Measurements from ENCODE around the gene NKX2-8.
A peak's percentile ranks its signal among the peaks of the same experiment; 100 is the strongest.

The NKX2-8 gene

DNA sequence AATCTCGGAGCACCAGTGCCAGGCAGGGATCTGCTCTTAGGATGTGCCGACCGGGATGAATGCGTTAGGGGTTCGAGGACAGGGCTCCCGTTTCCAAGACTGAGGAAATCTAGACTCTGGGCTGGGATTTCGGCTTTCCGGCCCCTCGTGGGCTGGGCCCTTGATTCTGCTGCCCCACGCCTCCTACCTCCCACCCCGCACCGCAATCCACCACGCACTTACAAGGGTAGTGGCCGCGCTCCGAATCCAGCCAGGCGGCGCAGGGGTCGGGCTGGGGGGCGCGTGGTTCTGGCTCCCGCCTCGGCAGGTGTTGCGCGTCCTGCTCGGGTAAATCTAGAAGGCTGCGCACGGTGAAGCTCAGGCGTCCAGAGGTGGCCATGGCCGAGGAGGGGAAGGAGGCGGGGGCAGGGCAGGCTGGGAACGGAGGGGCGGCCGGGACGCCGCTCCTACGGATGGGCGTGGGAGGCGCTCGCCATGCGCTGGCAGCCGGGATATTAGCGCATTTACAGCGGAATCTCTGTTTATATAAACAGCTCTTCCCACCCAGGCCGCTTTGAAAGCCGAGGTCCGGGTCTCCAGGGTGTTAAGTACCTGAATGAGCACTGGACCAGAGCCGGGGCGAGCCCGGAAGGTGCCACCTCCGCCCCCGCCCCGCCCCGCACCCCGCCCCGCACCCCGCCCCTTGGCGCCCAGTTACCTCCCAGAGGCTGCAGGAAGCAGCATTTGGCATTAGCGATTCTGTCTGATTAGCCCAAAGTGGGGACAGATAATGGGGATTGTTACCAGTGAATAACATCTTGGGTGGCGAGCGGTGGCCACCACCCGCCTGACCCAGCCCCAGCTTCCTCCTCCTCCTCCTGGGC lies at the start of gene NKX2-8:
Gene NKX2-8, minus strand, starts transcription at position 604 of the 863 bp plus-strand sequence. Its CDS starts 225 bp downstream, at position 379.
- DNase-seq: no peak

DNA sequence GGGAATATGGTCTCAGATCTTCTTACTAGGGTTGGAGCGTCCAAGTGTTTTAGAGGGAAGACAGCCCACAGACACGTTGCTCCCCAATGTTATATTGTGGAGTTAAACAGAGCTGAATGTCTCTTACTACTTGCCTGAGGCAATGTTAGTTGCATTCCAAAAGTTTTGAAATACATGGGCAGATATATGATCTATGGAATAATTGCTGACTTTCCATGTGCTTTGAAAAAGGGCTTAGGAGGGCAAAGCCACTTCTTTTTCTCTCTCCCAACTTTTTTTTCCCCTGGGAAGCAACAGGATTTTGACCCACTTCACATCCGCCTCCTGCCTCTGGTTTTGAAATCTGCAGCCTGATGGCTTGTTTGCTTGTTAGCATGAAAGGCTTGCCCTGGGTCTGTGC lies 45.6 kb upstream of the NKX2-8 start:
- no peak for DNase-seq

GRCh38 chr14:36626151-36626550 lies 43.7 kb upstream of the NKX2-8 start:
- DNase-seq: no peak

DNA sequence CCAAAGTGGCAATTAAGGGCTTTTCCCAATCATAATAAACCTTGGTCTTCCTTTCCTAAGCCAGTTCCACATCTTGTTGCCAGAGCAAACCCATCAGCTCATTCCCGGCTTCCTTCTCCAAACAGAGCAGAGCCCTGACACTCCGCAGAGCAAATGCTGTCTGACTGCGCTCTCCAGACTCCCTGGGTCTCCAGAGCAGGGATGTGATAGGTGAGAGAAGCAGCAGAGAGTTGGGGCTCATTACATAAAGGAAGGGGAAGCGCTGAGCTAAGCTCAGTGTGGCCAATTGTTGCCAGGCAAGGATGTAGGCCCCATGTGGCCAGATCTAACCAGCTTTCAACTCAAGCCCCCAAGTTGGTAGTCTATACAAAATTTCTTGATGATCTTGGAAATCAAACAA lies 43.0 kb upstream of the NKX2-8 start:
- no peak for DNase-seq

GRCh38 chr14:36625014-36625413 lies 42.6 kb upstream of the NKX2-8 start:
- DNase-seq: no peak

DNA sequence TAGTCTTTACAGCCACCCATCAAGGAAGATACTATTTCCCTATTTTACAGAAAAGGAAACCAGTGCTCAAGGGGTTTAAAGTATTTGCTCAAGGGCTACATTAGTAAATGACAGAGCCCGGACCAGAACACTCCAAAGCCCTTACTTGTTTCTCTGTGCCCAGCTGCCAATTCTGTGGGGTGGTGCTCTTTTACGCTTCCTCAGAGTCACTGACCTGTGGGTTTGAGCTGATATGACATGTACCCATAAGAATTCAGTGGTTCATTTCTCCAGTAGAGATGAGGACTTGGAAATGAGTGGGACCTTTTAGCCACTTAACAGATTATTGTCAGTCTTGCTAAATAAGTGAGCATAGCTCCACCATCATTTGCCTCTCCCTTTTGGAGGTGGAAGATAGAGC lies 37.4 kb upstream of the NKX2-8 start:
- DNase-seq: no peak

DNA sequence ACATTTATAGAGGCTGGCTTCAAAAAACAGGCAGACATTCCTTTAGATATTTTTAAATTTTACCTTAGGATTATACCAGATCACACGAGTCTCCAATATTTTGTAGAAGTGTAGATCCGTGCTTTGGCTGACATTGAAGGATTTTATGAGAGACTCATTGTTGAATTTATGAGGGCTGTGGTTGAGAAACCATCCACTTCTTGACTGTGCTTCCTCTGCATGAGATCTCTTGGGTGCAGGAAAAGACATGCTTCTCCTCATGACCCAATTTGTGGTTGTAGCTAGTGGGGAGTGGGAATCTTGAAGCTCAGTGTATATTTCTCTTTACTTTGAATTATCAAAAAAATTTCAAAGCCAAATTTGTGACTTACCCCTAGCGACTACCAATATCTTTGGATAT lies 36.7 kb upstream of the NKX2-8 start:
- no peak for DNase-seq

GRCh38 chr14:36618641-36619040 lies 36.2 kb upstream of the NKX2-8 start:
- DNase-seq: no peak

DNA sequence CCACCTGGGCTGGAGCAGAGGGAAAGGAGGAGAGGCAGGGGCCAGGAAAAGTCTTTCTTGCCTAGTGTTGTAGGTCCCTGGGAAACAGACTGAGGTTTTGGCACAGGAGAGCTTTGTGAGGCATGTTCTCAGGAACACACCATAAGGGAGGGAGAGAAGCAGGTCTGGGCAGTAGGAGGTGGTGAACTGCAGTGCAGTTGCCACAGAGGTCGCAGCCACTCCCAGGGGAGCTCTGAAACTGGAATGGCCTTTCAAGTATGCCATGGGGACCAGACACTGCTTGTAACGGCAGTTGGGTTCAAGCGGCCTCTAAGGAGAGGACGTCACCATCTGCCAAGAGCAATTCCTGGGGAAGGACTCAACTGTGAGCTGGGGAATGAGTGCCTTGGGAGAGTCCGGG lies 35.4 kb upstream of the NKX2-8 start:
- DNase-seq: no peak

- no peak for DNase-seq
These were observed 23.1 kb upstream of the NKX2-8 start for GRCh38 chr14:36605506-36605857.

DNA sequence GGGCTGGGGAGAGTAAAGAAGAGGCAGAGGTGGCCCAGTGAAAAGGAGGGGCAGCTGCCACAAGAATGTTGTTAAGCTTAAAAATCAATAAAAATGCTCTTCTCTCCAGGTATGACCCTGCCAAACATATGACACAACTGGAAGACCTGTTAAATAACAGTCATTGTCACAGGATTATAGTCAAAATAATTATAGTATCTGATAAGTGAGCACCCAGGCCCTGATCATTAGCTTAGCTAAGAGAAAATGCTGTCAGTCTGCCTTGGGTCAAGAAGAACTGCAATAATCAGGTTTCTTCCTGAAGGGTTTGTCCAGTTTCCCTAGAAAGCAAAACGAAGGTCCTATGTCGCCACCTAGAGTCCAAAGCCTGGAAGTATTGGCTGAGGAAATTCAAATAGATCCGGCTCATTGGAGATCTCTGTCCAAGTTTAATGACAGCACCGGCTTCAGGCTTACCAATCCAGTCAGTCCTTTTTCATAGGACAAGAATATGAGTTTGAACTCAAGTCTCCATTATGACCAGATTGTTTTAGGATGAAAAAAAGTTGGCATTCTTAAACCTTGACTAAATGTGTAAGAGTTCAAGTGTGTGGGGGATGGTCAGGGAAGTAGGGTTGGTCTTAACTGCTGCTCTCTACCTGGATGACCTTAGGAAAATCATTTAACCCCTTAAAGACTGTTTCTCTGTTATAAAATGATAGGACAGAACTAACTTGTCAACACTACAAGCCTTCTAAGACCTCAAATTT lies 22.5 kb upstream of the NKX2-8 start:
- DNase-seq: peak; percentile 64

- DNase-seq: no peak
These were observed 18.0 kb upstream of the NKX2-8 start for GRCh38 chr14:36600431-36600830.

DNA sequence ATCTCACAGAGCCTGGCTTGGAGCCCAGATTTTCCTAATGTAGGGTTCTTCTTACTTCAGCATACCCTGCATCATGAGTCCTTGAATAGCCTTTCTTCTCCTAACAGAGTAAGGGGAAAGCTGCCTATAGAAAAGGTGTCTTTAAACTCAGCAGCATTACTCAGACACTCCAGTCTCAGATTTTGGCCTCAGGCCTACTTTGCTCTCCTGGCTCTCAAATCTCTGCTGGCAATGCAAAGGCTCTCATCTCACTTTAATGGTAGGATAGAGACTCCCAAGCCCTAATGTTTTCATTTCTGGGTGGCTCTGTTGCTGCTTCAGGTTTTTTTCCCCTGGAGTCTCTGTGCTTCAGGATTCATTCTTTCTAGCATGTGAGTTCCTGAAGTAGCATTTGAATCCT lies 9.1 kb upstream of the NKX2-8 start:
- DNase-seq: no peak

- no peak for DNase-seq
These were observed 6.4 kb upstream of the NKX2-8 start for GRCh38 chr14:36588788-36589187.

GRCh38 chr14:36588119-36588518 lies 5.7 kb upstream of the NKX2-8 start:
- DNase-seq: no peak

DNA sequence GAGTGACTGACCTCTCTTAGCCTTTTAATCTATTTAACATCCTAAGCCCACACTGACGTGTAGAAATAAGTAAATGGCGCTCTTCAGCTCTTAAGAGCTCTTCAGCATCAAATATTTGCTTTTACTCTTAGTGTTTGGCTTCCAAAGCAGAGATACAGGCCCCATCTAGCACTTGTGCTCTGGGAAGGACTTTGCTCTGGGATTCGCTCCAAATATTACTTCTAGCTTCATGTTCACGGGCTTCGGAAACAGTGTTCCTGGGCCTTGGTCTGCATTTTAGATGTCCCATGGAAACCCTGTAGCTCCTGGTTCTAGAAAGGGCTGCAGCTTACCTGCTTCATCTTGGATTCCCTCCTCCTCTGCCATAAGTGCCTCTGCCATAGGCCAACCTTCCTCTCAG lies 2.7 kb upstream of the NKX2-8 start:
- no peak for DNase-seq

- DNase-seq: no peak
These were observed 1.7 kb upstream of the NKX2-8 start for GRCh38 chr14:36583893-36584811.

DNA sequence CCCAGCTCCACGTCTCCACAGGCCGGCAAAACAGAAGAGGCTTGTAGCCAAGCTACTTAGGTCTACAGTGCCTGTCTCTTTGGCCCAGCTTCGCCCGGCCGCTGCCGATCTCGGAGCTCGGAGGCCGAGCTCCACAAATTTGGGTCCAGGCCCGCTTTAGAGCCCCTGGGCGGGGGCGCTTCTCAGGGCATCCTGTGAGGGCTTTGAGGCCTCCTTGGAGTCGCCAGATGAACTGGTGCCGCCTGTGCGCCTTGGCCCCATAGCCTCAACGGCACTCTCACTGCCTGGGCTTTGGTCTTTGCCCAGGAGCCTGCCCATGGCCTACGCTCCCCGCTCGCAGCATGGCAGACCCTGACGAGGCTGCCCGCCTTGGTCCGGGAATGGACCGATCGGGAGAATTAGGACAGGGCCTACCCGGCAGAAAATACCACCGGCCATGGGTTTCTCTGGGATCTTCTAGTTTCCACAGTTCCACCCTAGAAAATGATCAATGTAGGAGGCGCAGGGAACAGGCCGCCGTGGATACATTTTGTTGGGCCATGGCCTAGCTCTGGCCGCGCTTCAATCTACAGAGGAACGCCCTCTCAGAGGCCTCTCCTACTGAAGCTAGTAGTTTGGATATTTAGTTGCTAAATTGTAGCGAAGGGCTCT lies 953 bp upstream of the NKX2-8 start:
- no peak for DNase-seq

DNA sequence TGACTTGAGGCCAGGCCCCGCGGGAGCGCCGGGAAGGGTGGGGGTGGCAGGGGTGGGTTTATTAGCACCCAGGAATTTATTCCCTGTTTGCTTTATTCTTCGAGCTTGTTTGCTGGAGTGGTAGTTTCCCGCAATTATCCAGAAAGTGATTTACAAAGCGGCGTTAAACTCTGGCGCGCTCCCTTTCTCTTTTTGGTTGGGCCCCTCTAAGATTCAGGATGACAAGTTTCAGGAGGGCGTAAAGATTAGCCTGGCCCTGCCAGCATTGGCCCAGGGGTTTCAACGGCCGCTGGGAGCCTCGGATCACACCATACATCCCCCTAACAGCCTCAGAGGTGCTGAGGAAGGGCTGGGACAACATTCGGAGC lies 444 bp upstream of the NKX2-8 start:
- DNase-seq: no peak

- DNase-seq: peak; percentile 27
These were observed 1.3 kb downstream of the NKX2-8 start for GRCh38 chr14:36580856-36581831.

DNA sequence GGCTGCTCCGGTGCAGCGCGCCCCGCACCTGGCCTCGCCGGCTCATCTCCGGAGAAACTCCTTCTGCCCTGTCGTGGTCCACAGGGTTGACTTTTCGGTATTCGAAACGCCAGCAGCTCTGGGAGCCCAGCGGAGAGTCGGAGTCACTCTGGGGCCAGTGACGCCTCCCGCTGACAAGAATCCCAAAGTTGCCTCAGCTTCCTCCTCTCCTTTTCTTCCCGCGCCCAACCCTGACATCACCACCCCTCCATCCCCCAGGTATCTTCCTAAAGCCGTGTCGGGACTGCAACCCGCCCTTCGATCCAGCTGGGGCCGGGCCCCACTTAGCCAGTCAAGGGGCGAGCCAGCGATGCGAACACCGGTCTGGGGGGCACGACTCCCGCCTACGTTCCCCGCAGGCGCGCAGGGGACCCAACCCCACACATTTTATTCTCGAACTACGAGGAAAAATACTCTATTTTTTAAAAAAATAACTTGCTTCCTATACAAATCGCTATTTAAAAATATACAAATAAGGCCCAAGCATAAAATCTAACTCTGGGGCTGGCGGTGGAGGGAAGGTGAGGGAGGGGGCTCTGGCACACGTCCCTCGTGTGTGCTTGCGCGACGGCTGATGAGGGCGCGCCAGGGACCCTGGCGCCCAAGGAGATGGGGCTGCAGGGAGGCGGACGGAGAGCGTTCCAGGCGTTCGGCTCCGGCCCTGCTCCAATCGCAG lies 2.1 kb downstream of the NKX2-8 start:
- DNase-seq: no peak
